Ovary (tissue), 3 donors: Measurements from ENCODE around the gene PKN2.

ENCODE experiments used
- CTCF ChIP-seq, 3 donors: fragments of 450-650 bp in 2 of 3; fragments of 200-600 bp in 1 of 3; IDR thresholded peaks; one replicate each; pipeline versions ENCODE4 v1.5.1 to v1.8.0; 2016 to 2022; ENCODE audit warnings: antibody characterized with exemption in 3 of 3, mild to moderate bottlenecking in 1 of 3
- POLR2A ChIP-seq: fragments of 450-650 bp; IDR thresholded peaks from one replicate; pipeline ENCODE4 v1.6.1; 2017; ENCODE audit warnings: antibody characterized with exemption, mild to moderate bottlenecking, moderate library complexity
- donor health status: DM: no; HTN: no; CAD: no.

GRCh38 chr1:88670462-88670861 lies 13.6 kb upstream of the PKN2 start:
- TF ChIP-seq POLR2A (no peak), CTCF (IDR thresholded peaks at IDR 0.05) (no peak)
